DND-41 (cell line): Measurements from ENCODE around the gene ZFP57.

Experiments used
- CTCF ChIP-seq: IDR thresholded peaks from 2 replicates; pipeline ENCODE4 v1.5.1; 2012; ENCODE audit warnings: borderline replicate concordance, low read length, moderate library complexity, mild to moderate bottlenecking; ENCODE audit not compliant: poor library complexity, severe bottlenecking; ENCODE audit errors: extremely low read depth
- EZH2 ChIP-seq: IDR thresholded peaks from 3 replicates; pipeline ENCODE4 v1.6.1; 2012; ENCODE audit warnings: borderline replicate concordance, low read depth, mild to moderate bottlenecking, moderate library complexity, low read length, inconsistent platforms; ENCODE audit not compliant: severe bottlenecking

GRCh38 chr6:29723262-29723665, 42.3 kb upstream of the ZFP57 start, which contains the start of gene HLA-F:
- TF ChIP-seq CTCF, result no peak
- no peak for TF ChIP-seq EZH2
